ENCODE measurements around the gene IMMP2L. TPM values are rescaled to one million over a fixed set of nuclear protein-coding genes. Genes with fewer than 3 reads are reported as not detected.

IMMP2L gene
- polyA plus RNA-seq, 1 donor (not counting 4 experiments of a cell fraction or from before 2014, with no cell fraction given), result 14.1 TPM

DNA sequence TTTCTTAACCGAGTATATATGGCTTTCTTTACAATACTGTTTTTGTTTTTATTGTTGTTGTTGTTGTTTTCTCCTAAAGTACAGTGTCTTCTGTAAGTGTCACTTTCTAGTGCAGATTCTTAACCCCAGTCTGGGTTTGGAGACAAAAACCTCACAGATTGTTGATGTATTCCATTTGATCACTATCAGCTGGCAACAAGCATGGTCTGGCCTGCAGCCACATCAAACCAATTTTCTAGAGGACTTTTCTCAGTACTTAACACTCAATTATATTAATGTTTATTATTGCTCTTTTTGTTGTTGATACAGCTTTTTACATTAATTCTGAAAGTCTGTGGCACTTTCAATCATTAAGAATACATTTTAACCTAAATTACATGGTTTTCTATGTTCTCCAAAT, 454.3 kb downstream of the IMMP2L start:
- H3K27me3 ChIP-seq (ENCODE audit: control insufficient read depth, extremely low read depth, insufficient read depth, low read length), result no peaks in the 10 kb centered on the region
- no peaks in the 10 kb centered on the region for H3K36me3 ChIP-seq (ENCODE audit: control insufficient read depth in 2 of 2, extremely low read depth in 1 of 2, insufficient read depth in 2 of 2, low read length in 2 of 2)
- H3K9me1 ChIP-seq (ENCODE audit: control insufficient read depth, extremely low read depth, insufficient read depth, low read length), result no peaks in the 10 kb centered on the region
- no peak overlapping the region for H3K9ac ChIP-seq (ENCODE audit: control insufficient read depth, extremely low read depth, insufficient read depth, low read length)
- no peak overlapping the region for H3K4me3 ChIP-seq (ENCODE audit: control insufficient read depth in 2 of 3, extremely low read depth in 1 of 3, insufficient read depth in 2 of 3, low read depth in 1 of 3, low read length in 3 of 3)
- H3K9me3 ChIP-seq (ENCODE audit: control insufficient read depth, low read depth, low read length), result no peaks in the 10 kb centered on the region
- H3K4me1 ChIP-seq (ENCODE audit: control insufficient read depth, extremely low read depth, insufficient read depth, low read length), result no peaks in the 10 kb centered on the region
- DNase-seq (ENCODE audit: low read depth, low spot score) (no peak), FAIRE-seq (no peak)
- H3K79me2 ChIP-seq (ENCODE audit: control insufficient read depth, insufficient read depth, low read length), result no peaks in the 10 kb centered on the region
- no peak overlapping the region for H3K4me2 ChIP-seq (ENCODE audit: control insufficient read depth, extremely low read depth, insufficient read depth, low read depth, low read length)
- dilution Hi-C loops (cut with MboI; ENCODE audit: extremely low pct_ligation_motif_present, low sequenced_read_pairs), result no loop called here
- H4K20me1 ChIP-seq (ENCODE audit: control insufficient read depth, extremely low read depth, insufficient read depth, low read length), result no peaks in the 10 kb centered on the region
- H3K27ac ChIP-seq (ENCODE audit: control insufficient read depth, insufficient read depth, low read length), result no peak overlapping the region
- TF ChIP-seq, protein P1, sequence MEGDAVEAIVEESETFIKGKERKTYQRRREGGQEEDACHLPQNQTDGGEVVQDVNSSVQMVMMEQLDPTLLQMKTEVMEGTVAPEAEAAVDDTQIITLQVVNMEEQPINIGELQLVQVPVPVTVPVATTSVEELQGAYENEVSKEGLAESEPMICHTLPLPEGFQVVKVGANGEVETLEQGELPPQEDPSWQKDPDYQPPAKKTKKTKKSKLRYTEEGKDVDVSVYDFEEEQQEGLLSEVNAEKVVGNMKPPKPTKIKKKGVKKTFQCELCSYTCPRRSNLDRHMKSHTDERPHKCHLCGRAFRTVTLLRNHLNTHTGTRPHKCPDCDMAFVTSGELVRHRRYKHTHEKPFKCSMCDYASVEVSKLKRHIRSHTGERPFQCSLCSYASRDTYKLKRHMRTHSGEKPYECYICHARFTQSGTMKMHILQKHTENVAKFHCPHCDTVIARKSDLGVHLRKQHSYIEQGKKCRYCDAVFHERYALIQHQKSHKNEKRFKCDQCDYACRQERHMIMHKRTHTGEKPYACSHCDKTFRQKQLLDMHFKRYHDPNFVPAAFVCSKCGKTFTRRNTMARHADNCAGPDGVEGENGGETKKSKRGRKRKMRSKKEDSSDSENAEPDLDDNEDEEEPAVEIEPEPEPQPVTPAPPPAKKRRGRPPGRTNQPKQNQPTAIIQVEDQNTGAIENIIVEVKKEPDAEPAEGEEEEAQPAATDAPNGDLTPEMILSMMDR (optimal IDR thresholded peaks at IDR 0.05 in 1 of 3, IDR thresholded peaks at IDR 0.05 in 1 of 3, conservative IDR thresholded peaks at IDR 0.05 in 1 of 3; ENCODE audit: extremely low read depth in 1 of 3, insufficient read depth in 2 of 3, low read length in 3 of 3), result no peak
- no peak for TF ChIP-seq EZH2 (IDR thresholded peaks at IDR 0.05; ENCODE audit: low read length)
- no peak overlapping the region for H2AFZ ChIP-seq (ENCODE audit: control insufficient read depth, low read length)

- dilution Hi-C loops (cut with MboI; ENCODE audit: extremely low pct_ligation_motif_present, low sequenced_read_pairs), result no loop called here
- H3K79me2 ChIP-seq (ENCODE audit: control insufficient read depth, insufficient read depth, low read length), result no peaks in the 10 kb centered on the region
- H4K20me1 ChIP-seq (ENCODE audit: control insufficient read depth, extremely low read depth, insufficient read depth, low read length), result no peaks in the 10 kb centered on the region
- H3K27ac ChIP-seq (ENCODE audit: control insufficient read depth, insufficient read depth, low read length), result no peak overlapping the region
- H3K4me3 ChIP-seq (ENCODE audit: control insufficient read depth in 2 of 3, extremely low read depth in 1 of 3, insufficient read depth in 2 of 3, low read depth in 1 of 3, low read length in 3 of 3), result no peak overlapping the region
- H3K9me1 ChIP-seq (ENCODE audit: control insufficient read depth, extremely low read depth, insufficient read depth, low read length), result no peaks in the 10 kb centered on the region
- no peak overlapping the region for H2AFZ ChIP-seq (ENCODE audit: control insufficient read depth, low read length)
- FAIRE-seq (no peak), DNase-seq (ENCODE audit: low read depth, low spot score) (no peak)
- no peak overlapping the region for H3K4me2 ChIP-seq (ENCODE audit: control insufficient read depth, extremely low read depth, insufficient read depth, low read depth, low read length)
- TF ChIP-seq, protein P1 (optimal IDR thresholded peaks at IDR 0.05 in 1 of 3, IDR thresholded peaks at IDR 0.05 in 1 of 3, conservative IDR thresholded peaks at IDR 0.05 in 1 of 3; ENCODE audit: extremely low read depth in 1 of 3, insufficient read depth in 2 of 3, low read length in 3 of 3), result no peak
- TF ChIP-seq EZH2 (IDR thresholded peaks at IDR 0.05; ENCODE audit: low read length), result no peak
- H3K9me3 ChIP-seq (ENCODE audit: control insufficient read depth, low read depth, low read length), result no peaks in the 10 kb centered on the region
- no peak overlapping the region for H3K9ac ChIP-seq (ENCODE audit: control insufficient read depth, extremely low read depth, insufficient read depth, low read length)
- no peaks in the 10 kb centered on the region for H3K27me3 ChIP-seq (ENCODE audit: control insufficient read depth, extremely low read depth, insufficient read depth, low read length)
- H3K36me3 ChIP-seq (ENCODE audit: control insufficient read depth in 2 of 2, extremely low read depth in 1 of 2, insufficient read depth in 2 of 2, low read length in 2 of 2), result no peaks in the 10 kb centered on the region
- H3K4me1 ChIP-seq (ENCODE audit: control insufficient read depth, extremely low read depth, insufficient read depth, low read length), result no peaks in the 10 kb centered on the region
These were observed 454.7 kb downstream of the IMMP2L start for GRCh38 chr7:111107579-111107978.

All from keratinocyte (primary cell).